GM19438 (cell line): ENCODE measurements around the gene MGLL.
"Not testable (repeated sequence)": the region's sequence is repeated elsewhere in the genome, so short reads cannot be mapped to it uniquely, and the experiment has no call there.

Experiments
- ATAC-seq: cut with Tn5 transposase; IDR thresholded peaks from one replicate; pipeline ENCODE4 v1.9.1; 2021; ENCODE audit warnings: low read depth; ENCODE audit not compliant: unreplicated experiment

MGLL gene

GRCh38 chr3:127668906-127669305 is 153.4 kb downstream of the MGLL start:
- no peak for ATAC-seq

GRCh38 chr3:127667119-127667681 is 155.1 kb downstream of the MGLL start:
- ATAC-seq, result no peak

- no peak for ATAC-seq
These were observed 155.6 kb downstream of the MGLL start for GRCh38 chr3:127666676-127667075.

GRCh38 chr3:127665586-127665985 is 156.7 kb downstream of the MGLL start:
- ATAC-seq, result no peak

GRCh38 chr3:127665165-127665564 is 157.2 kb downstream of the MGLL start:
- ATAC-seq, result no peak

GRCh38 chr3:127663151-127663550 is 159.2 kb downstream of the MGLL start:
- no peak for ATAC-seq

GRCh38 chr3:127662001-127662469 is 160.3 kb downstream of the MGLL start:
- ATAC-seq, result no peak

GRCh38 chr3:127661600-127661999 is 160.7 kb downstream of the MGLL start:
- no peak for ATAC-seq

- no peak for ATAC-seq
These were observed 161.6 kb downstream of the MGLL start for GRCh38 chr3:127660621-127661251.

GRCh38 chr3:127658234-127658633 is 164.1 kb downstream of the MGLL start:
- ATAC-seq, result no peak

- ATAC-seq, result no peak
These were observed 165.4 kb downstream of the MGLL start for GRCh38 chr3:127656906-127657305.

- no peak for ATAC-seq
These were observed 166.7 kb downstream of the MGLL start for GRCh38 chr3:127655641-127656040.

- not testable (repeated sequence) for ATAC-seq
These were observed 167.3 kb downstream of the MGLL start for GRCh38 chr3:127654993-127655392.

GRCh38 chr3:127654374-127654773 is 167.9 kb downstream of the MGLL start:
- no peak for ATAC-seq

GRCh38 chr3:127652246-127652995 is 169.9 kb downstream of the MGLL start:
- ATAC-seq, result no peak

- no peak for ATAC-seq
These were observed 170.7 kb downstream of the MGLL start for GRCh38 chr3:127651516-127652172.

- no peak for ATAC-seq
These were observed 172.1 kb downstream of the MGLL start for GRCh38 chr3:127650236-127650635.

GRCh38 chr3:127647845-127648204 is 174.5 kb downstream of the MGLL start:
- ATAC-seq, result no peak

GRCh38 chr3:127647166-127647844 is 175.0 kb downstream of the MGLL start:
- ATAC-seq, result no peak

GRCh38 chr3:127646501-127647046 is 175.7 kb downstream of the MGLL start:
- ATAC-seq, result no peak
